Activated T-cell treated with anti-CD3 and anti-CD28 coated beads for 1 hour (primary cell): Measurements from ENCODE around the gene HTT.

Experiments
- DNase-seq: peaks from one replicate; pipeline ENCODE4 v3.0.0-alpha.2; 2020; ENCODE audit warnings: low read depth

Gene HTT

DNA sequence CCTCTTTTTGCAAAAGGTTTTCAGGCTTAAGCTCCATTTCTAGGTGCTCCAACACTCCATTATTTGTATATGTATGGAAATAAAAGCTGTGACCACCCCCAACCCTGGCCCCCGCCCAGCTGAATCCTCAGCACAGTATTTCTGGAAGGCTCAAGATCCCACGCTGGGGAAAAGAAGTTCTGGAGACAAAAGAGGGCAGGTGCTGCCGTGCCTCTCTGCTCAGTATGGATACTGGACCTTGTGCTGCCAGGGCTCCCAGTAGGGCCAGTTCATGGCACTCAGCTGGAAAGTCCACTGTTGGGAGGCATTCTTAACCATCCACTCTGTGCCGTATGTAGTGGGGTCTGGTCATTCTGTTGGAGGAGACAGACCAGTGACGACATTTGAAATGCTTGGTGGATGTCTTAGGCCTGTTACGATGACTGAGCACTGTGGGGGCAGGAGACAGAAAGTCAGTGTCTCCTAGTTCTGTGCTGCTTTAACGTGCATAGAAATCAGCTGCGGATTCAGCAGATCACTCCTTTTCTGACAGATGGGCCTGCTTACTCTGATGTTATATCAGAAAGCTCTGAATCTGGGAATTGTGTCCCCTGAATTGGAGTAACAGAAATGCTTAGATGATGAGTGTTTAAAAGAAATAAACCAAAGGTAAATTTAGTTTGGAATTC is 126.1 kb downstream of the HTT start:
- DNase-seq: no peak

- peak; percentile 59 for DNase-seq
Observed at GRCh38 chr4:3201718-3202702, 127.5 kb downstream of the HTT start.

DNA sequence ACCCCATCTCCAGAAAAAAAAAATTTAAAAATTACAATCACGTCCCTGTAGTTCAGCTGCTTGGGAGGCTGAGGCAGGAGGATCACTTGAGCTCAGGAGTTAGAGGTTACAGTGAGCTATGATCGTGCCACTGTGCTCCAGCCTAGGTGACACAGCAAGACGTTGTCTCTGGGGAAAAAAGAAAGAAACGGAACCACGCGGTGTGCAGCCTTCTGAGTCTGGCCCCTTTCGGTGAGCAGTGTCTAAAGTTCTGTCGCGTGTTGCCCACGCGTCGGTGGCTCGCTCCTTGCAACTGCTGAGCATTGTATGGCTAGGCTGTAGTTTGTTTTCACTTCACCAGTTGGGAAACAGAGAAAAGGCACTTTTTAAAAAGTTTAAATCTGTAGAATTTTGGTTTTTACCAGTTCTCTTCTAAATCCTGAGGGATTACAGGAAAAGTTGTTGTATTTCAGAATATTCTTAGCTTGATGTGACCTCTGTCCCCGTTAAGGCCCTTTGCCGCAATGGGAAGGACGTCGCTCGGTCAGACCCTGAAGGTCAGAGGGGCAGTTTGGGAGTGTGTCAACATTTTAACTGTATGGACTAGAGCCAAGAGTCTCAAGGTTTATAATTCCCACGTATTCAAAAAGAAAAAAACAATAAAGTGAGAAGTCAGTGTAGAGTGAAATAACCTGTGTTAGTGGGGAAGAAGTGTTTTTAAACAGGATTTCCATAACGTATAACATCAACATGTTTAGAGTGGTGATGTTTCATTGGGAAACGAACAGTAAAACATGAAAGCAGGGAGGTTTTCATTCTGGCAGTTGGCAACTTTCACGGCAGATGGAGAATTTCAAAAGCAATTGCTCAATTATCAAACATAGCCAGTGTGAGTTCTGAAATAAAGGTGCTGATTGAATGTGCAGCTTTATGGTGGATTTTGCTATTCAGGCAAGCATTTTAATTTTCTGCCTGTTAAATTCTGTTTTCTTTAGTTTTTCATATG is 128.6 kb downstream of the HTT start:
- DNase-seq: no peak

- DNase-seq: no peak
Observed at GRCh38 chr4:3203971-3204431, 129.5 kb downstream of the HTT start.

DNA sequence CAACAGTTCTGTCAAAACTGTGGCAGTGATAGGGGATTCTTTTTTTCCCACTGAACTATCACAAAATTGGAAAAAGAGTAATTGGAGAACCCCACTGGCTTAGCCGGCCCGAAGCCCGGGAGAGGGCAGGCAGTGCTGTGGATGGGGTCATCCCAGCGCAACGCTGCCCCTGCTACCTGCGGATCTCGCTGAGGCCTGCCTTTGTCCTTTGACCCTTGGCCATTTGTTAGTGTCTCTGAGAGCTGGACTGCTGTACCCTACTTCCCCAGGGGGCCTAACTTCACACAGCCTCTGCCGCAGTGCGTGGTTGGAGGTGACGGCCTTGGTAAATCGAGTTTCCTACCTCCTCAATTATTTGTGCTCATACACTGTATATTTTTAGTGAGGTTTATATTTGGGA is 131.5 kb downstream of the HTT start:
- DNase-seq: no peak

- no peak for DNase-seq
Observed at GRCh38 chr4:3206439-3207100, 132.1 kb downstream of the HTT start.

GRCh38 chr4:3207531-3208037 is 133.1 kb downstream of the HTT start:
- DNase-seq: no peak

- no peak for DNase-seq
Observed at GRCh38 chr4:3208826-3209225, 134.3 kb downstream of the HTT start.

- no peak for DNase-seq
Observed at GRCh38 chr4:3209551-3210325, 135.3 kb downstream of the HTT start.

DNA sequence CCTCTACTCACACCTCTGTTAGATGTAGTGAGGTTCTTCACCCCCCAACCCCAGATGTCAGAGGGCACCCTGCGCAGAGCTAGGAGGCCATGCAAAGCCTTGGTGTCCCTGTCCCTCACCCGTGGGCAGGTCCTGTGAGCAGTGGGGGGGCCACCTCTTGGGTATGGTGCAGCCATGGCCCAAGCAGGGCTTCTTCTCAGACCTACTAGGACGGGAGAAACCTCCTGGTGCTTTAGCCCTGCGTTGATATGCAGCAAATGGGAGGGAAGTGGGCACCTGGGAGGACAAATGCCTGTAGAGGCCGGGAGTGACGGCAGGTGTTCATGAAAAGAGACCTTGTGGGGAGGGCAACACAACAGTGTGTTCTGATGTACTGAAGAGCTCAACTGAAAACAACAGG is 136.0 kb downstream of the HTT start:
- no peak for DNase-seq

DNA sequence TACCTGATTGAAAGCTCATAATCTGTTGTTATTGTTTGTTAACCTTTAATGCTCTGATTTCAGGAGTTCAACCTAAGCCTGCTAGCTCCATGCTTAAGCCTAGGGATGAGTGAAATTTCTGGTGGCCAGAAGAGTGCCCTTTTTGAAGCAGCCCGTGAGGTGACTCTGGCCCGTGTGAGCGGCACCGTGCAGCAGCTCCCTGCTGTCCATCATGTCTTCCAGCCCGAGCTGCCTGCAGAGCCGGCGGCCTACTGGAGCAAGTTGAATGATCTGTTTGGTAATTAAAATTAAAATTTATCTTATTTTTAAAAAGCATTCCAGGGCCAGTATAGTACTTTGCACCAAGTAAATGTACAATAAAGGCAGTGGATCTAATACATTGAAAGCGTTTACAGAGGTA is 137.4 kb downstream of the HTT start:
- no peak for DNase-seq

- no peak for DNase-seq
Observed at GRCh38 chr4:3212391-3213105, 138.1 kb downstream of the HTT start.

GRCh38 chr4:3213106-3213425 is 138.6 kb downstream of the HTT start:
- no peak for DNase-seq

GRCh38 chr4:3213661-3214250 is 139.3 kb downstream of the HTT start:
- no peak for DNase-seq

- no peak for DNase-seq
Observed at GRCh38 chr4:3215256-3215655, 140.8 kb downstream of the HTT start.

DNA sequence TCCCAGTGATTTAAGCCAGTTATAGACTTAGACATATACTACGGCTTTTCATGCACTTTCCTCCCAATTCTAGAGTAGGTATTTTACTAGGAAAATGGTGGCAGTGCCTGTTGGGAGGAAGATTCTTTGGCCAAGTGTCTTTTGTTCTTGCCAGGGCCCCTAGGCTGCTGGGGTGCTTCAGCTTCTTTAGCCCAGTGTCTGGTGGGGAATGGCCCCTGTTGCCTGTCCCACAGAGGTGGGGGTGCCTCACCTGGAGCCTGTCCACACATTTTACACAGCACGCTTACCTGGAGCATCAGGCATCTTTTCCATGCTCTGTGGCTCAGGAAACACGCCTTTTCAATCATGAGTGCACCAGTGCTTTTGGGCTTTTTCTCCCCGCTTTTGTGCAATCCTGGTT is 141.3 kb downstream of the HTT start:
- no peak for DNase-seq

- DNase-seq: no peak
Observed at GRCh38 chr4:3217266-3217665, 142.8 kb downstream of the HTT start.

DNA sequence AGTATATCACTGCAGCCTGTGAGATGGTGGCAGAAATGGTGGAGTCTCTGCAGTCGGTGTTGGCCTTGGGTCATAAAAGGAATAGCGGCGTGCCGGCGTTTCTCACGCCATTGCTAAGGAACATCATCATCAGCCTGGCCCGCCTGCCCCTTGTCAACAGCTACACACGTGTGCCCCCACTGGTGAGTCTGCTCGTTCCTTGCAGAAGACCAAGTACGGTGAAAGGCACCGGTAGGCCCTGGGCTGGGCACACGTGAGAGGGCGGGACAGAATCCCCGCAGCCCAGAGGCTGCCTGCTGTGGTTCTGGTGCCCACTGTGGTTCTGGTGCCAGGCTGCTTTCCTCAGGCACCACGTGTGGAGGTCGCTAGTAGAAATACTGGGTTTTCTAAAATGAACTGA is 143.3 kb downstream of the HTT start:
- DNase-seq: no peak
